ENCODE measurements around the gene NABP2.

NABP2 gene

DNA sequence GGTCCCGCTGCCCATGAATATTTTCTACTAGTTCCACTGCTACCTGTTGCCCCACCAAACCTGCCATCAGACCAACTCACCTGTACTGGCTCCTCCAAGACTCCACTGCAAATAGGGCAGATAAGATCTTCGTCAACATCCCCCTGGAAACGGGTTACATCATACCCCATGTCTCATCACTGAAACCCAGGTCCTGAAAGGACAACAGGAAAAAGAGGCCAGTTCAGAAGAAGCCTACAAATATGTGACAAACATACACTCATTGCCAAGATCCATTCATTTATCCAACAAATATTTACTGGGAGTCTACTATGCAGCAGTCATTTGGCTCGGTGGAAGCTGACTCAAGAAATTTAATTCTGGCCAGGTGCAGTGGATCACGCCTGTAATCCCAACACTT, 10.3 kb upstream of the NABP2 start:
- DNase-seq (ENCODE audit: low read depth): no peak

DNA sequence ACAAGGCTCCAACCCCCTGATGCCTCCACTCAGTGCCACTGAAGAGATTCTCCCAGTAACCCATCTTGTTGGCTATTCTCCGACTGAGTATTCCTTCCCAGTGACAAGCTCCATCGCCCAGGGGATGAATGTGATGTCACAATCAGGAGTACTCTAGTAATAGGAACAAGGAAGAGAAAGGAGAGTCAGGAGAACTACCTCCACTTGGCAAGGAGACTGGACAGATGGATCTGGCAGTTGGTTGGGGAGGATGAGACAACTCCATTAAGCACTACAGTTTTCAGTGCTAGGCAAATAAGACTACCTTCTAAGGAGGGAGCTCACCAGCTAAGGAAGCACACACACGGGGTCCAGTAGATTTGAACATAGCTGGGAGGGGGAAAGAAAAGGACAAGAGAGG, 7.7 kb upstream of the NABP2 start:
- no peak for DNase-seq (ENCODE audit: low read depth)

DNA sequence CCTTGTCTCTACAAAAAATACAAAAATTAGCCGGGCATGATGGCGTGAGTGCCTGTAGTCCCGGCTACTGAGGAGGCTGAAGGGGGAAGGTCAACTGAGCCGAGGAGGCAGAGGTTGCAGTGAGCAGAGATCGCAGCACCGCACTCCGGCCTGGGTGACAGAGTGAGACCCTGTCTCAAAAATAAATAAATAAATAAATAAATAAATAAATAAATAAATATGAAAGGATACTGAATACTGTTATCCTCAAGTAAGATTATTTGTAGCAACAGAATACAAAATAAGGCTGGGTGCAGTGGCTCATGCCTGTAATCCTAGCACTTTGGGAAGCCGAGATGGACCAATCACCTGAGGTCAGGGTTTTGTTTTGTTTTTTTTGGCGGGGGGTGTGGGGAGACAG, 4.3 kb upstream of the NABP2 start:
- no peak for DNase-seq (ENCODE audit: low read depth)

DNA sequence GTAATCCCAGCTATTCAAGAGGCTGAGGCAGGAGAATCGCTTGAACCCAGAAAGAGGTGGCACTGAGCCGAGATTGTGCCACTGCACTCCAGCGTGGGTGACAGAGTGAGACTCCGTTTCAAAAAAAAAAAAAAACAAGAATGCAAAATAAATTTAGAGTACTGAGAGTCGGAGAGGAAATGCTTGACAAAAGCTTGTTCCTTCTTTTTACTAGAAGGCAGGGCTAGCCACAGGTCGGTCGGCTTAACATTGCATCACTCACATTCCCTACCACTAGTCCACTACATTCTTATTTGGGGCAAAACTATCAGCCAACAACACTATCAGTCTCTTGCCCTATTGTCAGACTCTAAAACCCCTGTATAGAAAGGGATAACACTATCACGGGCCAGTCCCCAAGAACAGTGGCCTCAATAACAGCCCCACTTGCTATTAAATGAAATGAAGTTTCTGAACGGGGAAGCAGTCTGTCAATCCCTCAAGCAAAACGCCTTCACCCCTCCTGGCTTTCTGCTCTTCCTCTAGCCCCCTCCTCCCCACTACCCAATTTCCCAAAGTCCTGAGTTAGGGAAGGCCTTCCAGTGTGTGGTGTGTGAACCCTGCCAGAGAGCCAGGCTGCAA, 3.4 kb upstream of the NABP2 start:
- DNase-seq (ENCODE audit: low read depth): no peak

DNA sequence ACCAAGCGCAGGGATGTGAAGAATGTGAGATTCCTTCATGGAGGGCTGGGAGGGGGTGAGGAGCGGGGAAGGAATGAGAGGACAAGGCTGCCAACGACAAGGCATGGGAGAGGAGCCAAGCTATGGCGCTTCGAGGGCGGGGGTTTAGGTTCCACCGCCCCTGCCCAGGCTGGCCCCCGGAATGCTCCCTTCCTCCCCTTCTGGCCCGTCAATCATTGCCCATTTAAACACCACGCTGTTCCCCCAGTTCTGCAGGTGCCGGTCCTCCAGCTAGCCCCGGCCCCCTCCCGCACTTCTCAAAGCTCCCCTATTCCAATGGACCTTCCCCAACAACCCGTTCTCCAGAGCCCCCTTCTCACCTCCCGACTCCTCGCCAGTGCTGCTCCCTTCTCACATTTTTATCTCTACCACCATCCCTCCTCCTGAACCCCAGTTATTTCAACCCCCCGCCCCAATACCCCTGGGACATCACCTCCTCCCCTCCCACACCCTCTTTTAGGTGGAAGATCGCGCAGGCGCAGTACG, 2.8 kb upstream of the NABP2 start:
- DNase-seq (ENCODE audit: low read depth): no peak

DNA sequence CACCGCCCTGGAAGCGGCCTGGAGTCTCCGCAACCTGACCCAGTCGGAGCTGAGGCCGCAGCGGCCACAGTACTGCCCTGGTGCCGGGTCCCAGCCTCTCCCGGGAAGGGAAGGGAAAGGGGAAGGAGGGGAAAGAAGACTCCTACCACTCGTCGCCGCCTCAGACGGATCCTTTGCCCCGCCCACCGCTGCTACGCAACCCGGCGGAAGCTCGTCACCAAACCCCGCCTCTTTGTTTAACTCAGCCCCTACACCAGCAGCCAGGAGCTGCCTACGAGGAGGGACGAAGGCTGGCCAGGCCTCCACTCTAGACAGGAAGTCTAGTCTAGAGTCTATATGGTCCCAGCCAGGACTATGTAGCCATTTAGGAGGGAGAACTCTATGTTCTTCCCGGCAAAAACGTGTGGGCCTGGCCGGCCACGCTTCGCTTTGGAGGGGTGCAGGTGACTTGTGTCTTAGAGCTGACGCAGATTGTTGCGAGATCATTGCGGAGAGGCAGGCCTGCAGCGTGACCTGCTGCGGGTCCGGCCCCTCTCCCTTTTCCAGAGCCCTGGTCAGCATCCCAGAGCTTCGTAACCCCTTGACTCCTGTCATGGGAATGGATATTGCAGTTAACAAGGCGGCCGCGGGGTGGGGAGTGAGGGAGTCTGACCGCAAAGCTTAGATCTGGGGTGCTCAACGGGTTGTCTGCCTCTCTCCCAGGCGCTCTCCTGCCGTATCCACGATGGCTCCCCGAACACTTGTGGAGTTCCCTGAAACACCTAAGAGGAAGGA, 2.2 kb upstream of the NABP2 start, which contains the start of gene RNF41:
Gene RNF41 (minus strand): TSS at position 166 of the 774 bp plus-strand sequence. CDS start 7,875 bp downstream, outside the sequence.
- DNase-seq (ENCODE audit: low read depth): peak; percentile 88

DNA sequence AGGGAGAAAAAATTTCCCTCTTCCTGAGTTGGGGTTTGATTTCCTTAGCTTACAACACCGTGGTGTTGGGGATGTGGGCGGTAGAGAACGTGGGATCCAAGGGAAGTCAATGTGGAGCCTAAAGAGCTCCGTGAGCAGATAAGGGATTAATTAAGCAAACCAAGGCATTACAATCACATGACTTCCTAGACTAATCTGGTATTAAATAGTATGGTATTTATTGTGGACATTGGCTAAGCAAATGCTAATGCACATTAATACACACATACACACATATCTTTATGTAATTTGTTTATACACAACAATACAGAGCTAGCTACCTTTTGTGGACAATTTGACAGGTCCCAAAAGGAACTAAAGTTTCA, 1.6 kb upstream of the NABP2 start:
- DNase-seq (ENCODE audit: low read depth): no peak

DNA sequence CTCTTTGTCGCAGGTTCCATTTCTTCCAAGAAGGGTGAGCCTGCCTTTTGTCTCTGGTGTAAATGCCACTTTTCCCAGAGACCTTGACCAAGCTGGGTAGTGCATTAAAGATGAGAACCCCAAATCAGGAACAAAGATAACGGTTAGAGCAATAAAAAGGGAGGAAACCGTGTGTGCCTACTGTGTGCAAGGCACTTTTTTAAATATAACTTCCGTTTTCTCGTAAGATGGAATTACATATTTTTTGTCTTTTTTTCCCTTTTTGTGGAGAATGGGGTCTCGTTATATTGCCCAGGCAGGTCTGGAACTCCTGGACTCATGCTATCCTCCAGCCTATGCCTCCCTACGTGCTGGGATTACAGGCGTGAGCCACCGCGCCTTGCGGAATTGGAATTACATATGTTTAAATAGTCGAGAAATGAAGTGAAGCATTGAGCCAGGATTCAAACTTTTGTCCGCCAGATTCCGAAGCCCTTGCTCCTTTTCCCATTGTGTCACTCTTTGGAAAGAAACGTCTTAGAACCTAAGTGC, 506 bp upstream of the NABP2 start:
- no peak for DNase-seq (ENCODE audit: low read depth)

DNA sequence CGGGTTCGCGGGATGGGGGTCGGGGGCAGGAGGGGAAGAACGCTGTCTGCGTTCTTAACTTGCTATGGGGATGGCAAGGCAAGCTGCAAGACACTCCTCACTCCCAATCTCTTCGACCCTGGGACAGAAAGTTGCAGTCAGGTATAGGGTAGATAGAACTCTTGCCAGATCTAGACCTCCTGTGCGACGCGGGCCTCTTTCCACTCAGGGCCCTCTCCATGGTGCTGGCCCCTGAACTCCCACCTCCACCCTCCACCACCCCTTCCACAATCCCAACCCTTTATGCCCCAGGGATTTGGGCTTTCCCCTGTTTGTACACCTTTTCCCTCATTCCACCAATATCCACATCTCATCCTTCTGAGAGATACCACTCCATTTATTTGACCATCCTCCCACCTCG, 812 bp downstream of the NABP2 start:
- DNase-seq (ENCODE audit: low read depth): no peak

DNA sequence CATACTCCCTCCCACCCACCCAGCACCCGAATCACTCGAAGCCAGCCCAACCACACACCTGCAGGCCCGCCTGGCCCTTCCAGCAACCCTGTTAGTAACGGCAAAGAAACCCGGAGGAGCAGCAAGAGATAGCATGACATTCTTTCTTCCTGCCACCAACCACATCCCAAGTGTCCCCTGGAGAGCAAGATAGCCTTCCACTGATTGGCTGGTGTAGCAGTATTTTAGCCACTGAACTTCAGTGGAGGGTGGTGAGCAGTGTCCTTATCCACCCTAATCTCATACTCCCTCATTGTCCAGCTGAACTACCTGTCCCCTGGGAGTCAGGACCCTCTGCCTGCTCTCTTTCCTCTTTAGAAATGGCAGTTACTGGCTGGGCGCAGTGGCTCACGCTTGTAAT, 4.9 kb downstream of the NABP2 start:
- DNase-seq (ENCODE audit: low read depth): no peak

DNA sequence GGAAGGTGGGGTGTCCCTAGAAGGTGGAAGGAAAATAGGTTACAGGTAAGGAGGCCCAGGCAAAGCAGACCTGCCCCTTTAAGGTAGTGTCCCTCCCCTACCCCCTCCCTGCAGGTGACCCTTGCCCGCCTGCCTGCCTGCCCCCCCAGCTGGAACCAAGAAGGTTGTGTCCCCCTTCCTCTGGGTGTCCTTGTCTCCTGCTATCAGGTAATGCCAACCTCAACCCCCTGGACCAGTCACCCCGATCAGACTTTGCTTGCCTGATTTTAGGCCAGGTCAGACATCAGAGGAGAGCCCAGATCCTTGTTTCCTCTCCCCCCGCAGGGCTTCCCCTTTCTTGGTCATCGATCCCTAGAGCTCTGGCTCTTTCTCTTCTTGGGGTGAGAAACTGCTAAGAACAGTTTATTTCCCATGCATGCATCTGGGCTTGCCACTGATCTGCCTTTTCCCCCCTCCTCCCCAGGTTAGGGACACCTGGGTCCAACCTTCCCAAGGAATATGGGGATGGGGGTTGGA, 5.8 kb downstream of the NABP2 start, which contains the start of gene SLC39A5:
Gene SLC39A5 (plus strand): TSS at position 136 of the 516 bp plus-strand sequence. CDS start 1,224 bp downstream, outside the sequence.
- DNase-seq (ENCODE audit: low read depth): no peak

DNA sequence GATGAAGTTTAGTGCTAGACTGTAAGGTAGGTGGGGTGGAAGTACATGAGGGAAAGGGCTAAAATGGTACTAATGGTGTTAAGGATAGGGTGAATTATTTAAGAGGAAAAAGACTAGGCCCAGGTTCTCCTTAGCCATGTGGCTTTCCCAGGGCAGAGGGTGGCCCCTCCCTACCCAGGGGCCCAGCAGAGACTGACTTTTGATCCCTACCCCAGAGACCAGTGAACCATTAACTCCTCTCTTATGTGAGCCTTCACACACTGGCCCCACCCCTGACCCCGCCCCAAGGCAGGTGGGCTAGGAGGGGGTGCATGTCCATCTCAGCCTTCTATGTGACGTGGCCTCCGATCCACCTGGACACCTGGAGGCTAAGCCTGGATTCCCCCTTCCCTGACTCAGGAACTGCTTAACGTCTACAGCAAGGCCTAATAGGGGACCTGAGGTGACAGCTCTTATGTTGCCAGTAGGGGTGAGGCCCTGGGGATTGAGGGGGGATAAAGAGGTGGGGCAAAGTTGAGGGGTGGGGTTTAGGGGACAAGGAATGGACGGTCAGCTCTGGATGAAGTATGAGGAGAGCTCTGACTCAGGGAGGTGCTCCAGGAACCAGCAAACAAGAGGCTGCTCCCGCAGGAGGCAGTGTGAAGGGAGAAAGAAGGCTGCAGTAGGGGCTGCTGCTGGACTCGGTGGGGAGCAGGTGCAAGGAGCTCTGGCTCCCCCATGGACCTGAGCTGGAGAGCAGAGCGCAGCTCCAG, 6.5 kb downstream of the NABP2 start:
- no peak for DNase-seq (ENCODE audit: low read depth)

DNA sequence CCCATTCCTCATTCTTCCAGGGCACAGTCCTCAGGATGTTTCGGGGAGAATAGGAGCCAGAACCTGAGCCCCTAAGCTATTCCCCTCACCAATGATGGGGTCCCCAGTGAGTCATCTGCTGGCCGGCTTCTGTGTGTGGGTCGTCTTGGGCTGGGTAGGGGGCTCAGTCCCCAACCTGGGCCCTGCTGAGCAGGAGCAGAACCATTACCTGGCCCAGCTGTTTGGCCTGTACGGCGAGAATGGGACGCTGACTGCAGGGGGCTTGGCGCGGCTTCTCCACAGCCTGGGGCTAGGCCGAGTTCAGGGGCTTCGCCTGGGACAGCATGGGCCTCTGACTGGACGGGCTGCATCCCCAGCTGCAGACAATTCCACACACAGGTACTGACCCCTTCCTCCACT, 7.0 kb downstream of the NABP2 start:
- DNase-seq (ENCODE audit: low read depth): no peak

DNA sequence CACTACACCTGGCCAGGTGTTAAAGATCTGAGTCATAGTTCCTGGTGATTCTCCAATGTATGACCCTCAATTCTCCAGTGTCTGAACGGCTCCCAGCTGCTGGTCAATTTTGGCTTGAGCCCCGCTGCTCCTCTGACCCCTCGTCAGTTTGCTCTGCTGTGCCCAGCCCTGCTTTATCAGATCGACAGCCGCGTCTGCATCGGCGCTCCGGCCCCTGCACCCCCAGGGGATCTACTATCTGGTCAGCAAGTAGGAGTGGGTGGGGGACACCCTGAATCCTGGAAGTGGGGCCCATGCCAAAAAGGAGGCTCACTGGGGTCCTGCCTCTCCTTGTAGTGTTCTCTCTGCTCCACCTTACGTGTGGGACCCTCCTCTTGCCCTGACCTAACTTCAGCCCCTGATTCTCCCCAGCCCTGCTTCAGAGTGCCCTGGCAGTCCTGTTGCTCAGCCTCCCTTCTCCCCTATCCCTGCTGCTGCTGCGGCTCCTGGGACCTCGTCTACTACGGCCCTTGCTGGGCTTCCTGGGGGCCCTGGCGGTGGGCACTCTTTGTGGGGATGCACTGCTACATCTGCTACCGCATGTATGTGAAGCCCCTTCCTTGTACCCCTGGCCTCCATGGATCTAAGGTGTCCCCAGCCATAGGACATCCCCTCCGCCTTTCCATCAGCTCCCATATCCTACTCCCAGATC, 10.7 kb downstream of the NABP2 start:
- DNase-seq (ENCODE audit: low read depth): no peak

DNA sequence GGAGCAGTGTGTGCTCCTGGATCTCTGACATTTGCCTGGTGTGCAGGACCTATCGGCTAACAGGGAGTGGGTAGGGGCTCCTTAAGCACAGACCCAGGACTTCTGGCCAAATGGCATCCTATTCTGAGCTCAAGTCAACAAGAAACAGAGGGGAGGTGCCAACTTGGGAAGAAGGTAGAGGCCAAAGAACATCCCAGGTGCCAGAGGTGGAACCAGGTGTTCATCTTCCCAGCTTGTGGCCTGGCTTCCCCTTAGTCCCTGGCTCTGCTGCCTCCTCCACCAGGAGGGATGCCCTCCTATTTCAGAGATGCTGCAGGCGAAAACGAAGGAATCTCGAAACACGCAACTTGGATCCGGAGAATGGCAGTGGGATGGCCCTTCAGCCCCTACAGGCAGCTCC, 11.9 kb downstream of the NABP2 start:
- no peak for DNase-seq (ENCODE audit: low read depth)

DNA sequence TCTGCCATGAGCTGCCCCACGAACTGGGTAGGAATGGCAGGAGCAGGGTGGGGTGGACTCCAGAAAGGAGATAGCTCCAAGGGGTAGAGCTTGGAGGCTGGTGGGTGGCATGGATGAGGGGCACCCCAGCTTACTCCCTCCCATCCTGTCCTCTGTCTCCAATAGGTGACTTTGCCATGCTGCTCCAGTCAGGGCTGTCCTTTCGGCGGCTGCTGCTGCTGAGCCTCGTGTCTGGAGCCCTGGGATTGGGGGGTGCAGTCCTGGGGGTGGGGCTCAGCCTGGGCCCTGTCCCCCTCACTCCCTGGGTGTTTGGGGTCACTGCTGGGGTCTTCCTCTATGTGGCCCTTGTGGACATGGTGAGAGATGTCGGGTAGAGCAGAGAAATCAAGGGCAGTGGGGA, 12.8 kb downstream of the NABP2 start:
- no peak for DNase-seq (ENCODE audit: low read depth)

DNA sequence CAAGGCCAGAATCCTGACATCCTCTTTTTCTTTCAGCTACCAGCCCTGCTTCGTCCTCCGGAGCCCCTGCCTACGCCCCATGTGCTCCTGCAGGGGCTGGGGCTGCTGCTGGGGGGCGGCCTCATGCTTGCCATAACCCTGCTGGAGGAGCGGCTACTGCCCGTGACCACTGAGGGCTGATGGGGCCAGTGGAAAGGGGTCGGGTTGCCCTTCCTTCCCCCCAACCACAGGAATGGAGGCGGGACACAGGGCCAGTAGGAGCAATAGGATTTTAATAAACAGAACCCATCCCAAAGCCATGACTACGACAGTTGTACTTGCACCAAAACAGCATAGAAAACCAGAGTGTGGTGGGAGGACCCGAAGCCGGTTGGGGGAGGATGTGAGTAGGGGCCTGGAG, 13.4 kb downstream of the NABP2 start:
- no peak for DNase-seq (ENCODE audit: low read depth)

DNA sequence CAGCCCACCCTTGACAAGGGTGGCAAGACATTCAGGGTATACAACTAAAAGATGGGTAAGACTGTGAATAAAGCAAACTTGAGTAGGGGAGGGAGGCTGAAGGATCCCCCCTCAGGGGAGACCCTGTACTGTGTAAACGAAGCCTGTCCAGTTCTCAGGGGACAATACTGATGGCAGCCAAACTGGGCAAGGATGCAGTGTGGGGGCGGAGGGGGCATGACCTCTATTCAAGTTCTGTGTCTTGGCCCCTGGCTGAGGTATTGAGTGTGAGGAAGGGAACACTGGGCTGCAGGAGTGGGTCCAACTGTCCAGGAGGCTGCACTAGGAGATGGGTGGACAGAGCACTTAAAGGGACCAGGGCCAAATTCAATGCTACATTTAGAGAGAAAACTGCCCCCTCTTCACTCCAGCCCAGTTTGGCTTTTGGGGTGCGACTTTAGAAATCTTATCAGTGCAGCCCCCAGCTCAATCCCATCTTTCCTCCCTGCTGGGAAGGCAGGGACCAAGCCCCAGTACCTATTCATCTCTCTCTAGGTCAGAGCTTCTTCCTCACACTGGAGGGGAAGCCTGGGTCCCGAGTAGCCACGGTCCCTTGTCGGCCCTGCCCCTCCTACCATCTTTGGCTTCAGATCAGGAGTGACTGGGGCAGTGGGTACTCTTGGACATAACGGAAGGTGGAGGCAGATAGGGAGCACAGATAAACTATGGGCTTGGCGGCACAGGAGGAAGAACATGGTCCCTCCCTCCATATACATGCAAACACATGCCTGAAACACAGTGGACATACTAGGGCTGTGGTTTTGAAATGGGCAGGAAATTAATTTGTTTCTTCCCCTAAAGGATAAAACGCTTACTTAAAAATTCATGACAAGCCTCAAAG, 17.5 kb downstream of the NABP2 start:
- no peak for DNase-seq (ENCODE audit: low read depth)

DNA sequence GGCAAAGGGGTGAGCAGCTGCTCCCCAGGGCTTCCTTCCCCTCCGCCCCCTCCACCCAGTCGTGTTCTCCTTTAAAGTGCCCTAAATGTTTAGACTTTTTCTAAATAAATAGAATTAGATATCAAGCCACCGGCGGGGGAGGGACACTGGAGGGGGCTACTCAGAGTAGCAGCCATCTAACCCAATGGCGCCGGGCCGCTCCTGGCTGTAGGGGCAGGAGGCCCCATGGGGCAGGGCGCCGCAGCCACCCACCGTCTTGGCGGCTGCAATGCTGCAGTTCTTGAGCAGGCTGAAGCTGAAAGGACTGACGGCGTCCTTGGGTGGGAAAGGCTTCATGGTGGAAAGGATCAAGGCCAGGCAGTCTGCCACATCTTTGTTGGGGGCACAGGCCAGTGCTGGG, 18.8 kb downstream of the NABP2 start:
- DNase-seq (ENCODE audit: low read depth): no peak

DNA sequence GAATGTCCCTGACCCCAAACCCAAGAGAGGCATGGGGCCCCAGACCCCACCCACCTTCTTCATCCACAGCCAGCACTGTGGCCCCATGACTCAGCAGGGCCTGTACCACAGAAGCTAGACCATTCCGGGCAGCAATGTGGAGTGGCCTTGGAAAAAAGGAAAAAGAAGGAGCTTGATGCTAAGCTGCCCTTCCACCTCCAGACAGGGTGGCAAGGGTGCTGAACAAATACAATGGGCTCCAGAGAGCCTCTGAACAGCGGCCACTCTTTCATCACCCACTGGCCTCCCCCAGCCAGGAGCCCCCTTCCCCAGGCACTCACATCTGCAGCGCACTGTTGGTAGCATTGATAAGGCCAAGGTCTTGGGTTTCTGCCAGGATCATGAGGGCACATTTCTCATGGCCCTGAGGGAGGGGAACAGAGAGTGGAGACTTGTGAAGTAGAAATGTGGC, 19.6 kb downstream of the NABP2 start:
- DNase-seq (ENCODE audit: low read depth): no peak

DNA sequence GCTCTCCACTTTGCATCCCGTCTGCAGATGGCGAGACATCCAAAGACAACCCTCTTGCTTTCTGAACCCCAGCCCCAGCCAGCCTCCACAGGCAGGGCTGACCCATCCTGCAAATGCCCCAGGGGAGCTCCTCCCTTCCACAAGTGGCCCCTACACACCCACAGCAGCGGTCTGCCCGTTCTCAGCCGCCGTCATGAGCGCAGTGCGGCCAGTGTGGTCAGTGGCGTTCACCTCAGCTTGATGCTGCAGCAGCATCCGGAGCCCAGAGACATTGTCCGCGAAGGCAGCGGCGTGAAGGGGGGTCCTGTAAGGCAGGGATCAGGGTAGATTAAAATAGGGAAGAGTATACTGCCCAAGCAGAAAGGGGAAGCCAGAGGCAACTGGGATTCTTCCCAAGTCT, 20.4 kb downstream of the NABP2 start:
- no peak for DNase-seq (ENCODE audit: low read depth)

Data from stimulated activated CD8-positive, alpha-beta memory T cell treated with anti-CD3 and anti-CD28 coated beads, Interleukin-4, amount 100 ng/mL, for 24 hours (primary cell).